Activated CD4-positive, alpha-beta T cell treated with anti-CD3 and anti-CD28 coated beads, Interleukin-2, amount 10 ng/mL, durations not matched to agents 24 days and 14 days (primary cell): ENCODE data around the gene OR1L6. TPM values are rescaled to one million over a fixed set of nuclear protein-coding genes. Genes with fewer than 3 reads are reported as not detected.

Source experiments
- DNase-seq: peaks from one replicate; pipeline ENCODE4 v3.0.0; 2022
- H3K27ac Mint-ChIP-seq: one replicate; pipeline ENCODE4 v1.8.0; 2022; ENCODE audit warnings: mild to moderate bottlenecking, mixed read lengths
- H3K27me3 Mint-ChIP-seq: one replicate; pipeline ENCODE4 v1.8.0; 2022; ENCODE audit warnings: mixed read lengths
- H3K36me3 Mint-ChIP-seq: one replicate; pipeline ENCODE4 v1.8.0; 2022; ENCODE audit warnings: low read depth, mild to moderate bottlenecking, mixed read lengths
- H3K4me1 Mint-ChIP-seq: one replicate; pipeline ENCODE4 v1.8.0; 2021; ENCODE audit warnings: mixed read lengths
- H3K4me3 Mint-ChIP-seq: one replicate; pipeline ENCODE4 v1.8.0; 2022; ENCODE audit warnings: mild to moderate bottlenecking, moderate library complexity, mixed read lengths
- H3K9me3 Mint-ChIP-seq: one replicate; pipeline ENCODE4 v1.8.0; 2021; ENCODE audit warnings: mixed read lengths
- intact Hi-C: fragments of 100-400 bp; cut with micrococcal nuclease; formaldehyde crosslinking; loops from one replicate; pipeline ENCODE4 v1.15.1; 2023
- total RNA-seq: library from RNA; stranded (reverse); gene quantifications from 2 replicates; pipeline ENCODE4 v1.2.3, GENCODE V29; 2022

Gene OR1L6, protein sequence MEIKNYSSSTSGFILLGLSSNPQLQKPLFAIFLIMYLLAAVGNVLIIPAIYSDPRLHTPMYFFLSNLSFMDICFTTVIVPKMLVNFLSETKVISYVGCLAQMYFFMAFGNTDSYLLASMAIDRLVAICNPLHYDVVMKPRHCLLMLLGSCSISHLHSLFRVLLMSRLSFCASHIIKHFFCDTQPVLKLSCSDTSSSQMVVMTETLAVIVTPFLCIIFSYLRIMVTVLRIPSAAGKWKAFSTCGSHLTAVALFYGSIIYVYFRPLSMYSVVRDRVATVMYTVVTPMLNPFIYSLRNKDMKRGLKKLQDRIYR
- total RNA-seq = not detected in 2 replicates

DNA sequence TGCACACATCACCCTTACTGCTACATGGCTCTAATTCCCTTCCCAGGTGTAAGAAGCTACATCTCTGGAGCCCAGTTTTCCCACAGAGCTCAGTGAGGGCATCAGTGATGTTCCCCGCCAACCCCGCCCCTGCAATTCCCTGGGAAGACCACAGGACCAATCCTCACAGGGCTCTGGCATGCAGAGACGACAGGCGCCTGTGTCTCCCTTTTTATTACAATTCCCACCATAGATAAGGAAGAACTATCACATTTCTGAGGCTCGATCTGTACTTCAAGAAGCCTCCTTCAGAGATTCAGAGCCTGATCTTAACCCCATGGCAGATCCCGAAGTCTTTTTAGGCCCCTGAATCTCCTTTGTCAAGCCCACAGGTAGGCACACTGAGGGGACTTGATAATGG lies at the start of gene OR1L6:
TSS of gene OR1L6 (plus strand) at position 301 of the 400 bp plus-strand sequence. CDS start 7,545 bp downstream, outside the sequence.
- H3K27ac Mint-ChIP-seq = no peak within 1 kb of the TSS
- no peaks in the 10 kb centered on the region for H3K4me1 Mint-ChIP-seq
- no peak within 1 kb of the TSS for H3K4me3 Mint-ChIP-seq
- intact Hi-C loops = no loop called here
- H3K27me3 Mint-ChIP-seq = no peaks in the 10 kb centered on the region
- peaks cover 9% of the 10 kb centered on the region for H3K9me3 Mint-ChIP-seq
- no peak for DNase-seq
- no peaks in the 10 kb centered on the region for H3K36me3 Mint-ChIP-seq

DNA sequence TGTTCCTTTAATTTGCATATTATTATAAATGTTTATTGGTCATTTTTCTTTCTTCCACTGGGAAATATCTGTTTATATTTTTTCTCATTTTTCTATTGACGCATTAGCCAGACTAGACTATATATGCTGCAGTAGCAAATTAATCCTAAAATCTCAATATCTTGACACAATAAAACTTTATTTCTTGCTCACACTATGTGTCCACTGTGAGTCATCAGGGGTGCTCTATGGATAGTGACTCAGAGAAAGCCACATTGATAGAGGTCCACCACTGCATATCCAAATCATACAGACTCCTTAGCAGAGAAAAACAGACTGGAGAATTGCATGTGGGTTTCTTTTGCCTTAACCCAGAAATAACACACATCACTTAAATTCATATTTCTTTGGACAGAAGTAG lies 46.4 kb upstream of the OR1L6 start:
- no peak overlapping the region for H3K27ac Mint-ChIP-seq
- H3K4me1 Mint-ChIP-seq = no peaks in the 10 kb centered on the region
- no peak overlapping the region for H3K4me3 Mint-ChIP-seq
- DNase-seq = no peak
- peaks cover 5% of the 10 kb centered on the region for H3K9me3 Mint-ChIP-seq
- H3K36me3 Mint-ChIP-seq = no peaks in the 10 kb centered on the region
- intact Hi-C loops = no loop called here
- no peaks in the 10 kb centered on the region for H3K27me3 Mint-ChIP-seq

DNA sequence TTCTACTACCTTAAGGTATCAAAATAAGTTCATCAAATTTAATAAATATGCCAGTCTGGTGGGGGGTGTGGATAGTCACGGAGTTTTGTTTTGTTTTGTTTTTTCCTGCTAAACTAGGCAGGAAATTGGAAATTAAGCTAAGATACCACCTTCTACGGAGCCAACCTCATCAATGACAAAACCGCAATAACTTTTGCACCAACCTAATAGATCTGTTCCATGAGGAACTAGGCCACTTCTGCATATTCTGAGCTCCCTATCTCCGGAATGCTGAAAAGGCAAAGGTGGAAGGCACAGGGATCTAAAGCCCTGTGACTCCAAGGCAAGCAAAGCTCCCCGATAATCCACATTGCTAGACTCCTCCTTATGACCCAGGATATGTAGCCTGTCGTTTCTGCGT lies 24.1 kb upstream of the OR1L6 start:
- intact Hi-C loops = no loop called here
- Mint-ChIP-seq H3K27ac (no peak overlapping the region), H3K4me3 (no peak overlapping the region), H3K27me3 (no peaks in the 10 kb centered on the region), H3K4me1 (no peaks in the 10 kb centered on the region), H3K9me3 (peaks cover 11% of the 10 kb centered on the region), H3K36me3 (no peaks in the 10 kb centered on the region)
- no peak for DNase-seq

- Mint-ChIP-seq H3K27ac (no peak overlapping the region), H3K4me3 (no peak overlapping the region), H3K9me3 (peaks cover 18% of the 10 kb centered on the region), H3K27me3 (no peaks in the 10 kb centered on the region), H3K36me3 (no peaks in the 10 kb centered on the region), H3K4me1 (no peaks in the 10 kb centered on the region)
- no peak for DNase-seq
- intact Hi-C loops = no loop called here
Measured at GRCh38 chr9:122719218-122719617, 22.9 kb upstream of the OR1L6 start.

DNA sequence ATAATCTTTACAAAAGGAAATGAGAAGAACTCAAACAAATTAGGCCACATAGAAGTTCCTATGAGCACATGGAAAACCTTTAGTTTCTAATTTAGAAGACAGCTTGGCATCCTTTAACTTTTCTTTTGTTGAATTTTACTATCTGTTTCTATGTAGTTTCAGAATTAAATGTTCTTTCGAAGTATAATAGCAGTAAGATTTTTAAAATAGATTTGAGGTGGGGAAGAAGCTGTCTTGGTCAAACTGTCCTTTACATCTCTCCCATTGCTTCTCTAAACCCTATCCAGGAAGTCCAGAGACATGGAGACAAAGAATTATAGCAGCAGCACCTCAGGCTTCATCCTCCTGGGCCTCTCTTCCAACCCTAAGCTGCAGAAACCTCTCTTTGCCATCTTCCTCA lies 18.4 kb upstream of the OR1L6 start, which contains the start of gene OR1L4:
TSS of gene OR1L4 (plus strand) at position 301 of the 400 bp plus-strand sequence. CDS start at position 301, 0 bp downstream.
- no peaks in the 10 kb centered on the region for H3K27me3 Mint-ChIP-seq
- H3K36me3 Mint-ChIP-seq = no peaks in the 10 kb centered on the region
- no peak for DNase-seq
- intact Hi-C loops = no loop called here
- no peaks in the 10 kb centered on the region for H3K4me1 Mint-ChIP-seq
- peaks cover 22% of the 10 kb centered on the region for H3K9me3 Mint-ChIP-seq
- no peak within 1 kb of the TSS for H3K4me3 Mint-ChIP-seq
- H3K27ac Mint-ChIP-seq = no peak within 1 kb of the TSS

GRCh38 chr9:122754825-122755224 lies 12.7 kb downstream of the OR1L6 start:
- DNase-seq = no peak
- Mint-ChIP-seq H3K36me3 (no peaks in the 10 kb centered on the region), H3K4me1 (no peaks in the 10 kb centered on the region), H3K27ac (no peak overlapping the region), H3K9me3 (peaks cover 14% of the 10 kb centered on the region), H3K27me3 (no peaks in the 10 kb centered on the region), H3K4me3 (no peak overlapping the region)
- intact Hi-C loops = no loop called here

- intact Hi-C loops = no loop called here
- no peak overlapping the region for H3K4me3 Mint-ChIP-seq
- no peaks in the 10 kb centered on the region for H3K4me1 Mint-ChIP-seq
- H3K27ac Mint-ChIP-seq = no peak overlapping the region
- no peaks in the 10 kb centered on the region for H3K27me3 Mint-ChIP-seq
- peaks cover 12% of the 10 kb centered on the region for H3K9me3 Mint-ChIP-seq
- no peak for DNase-seq
- no peaks in the 10 kb centered on the region for H3K36me3 Mint-ChIP-seq
Measured at GRCh38 chr9:122767817-122768216, 25.7 kb downstream of the OR1L6 start.

- Mint-ChIP-seq H3K36me3 (no peaks in the 10 kb centered on the region), H3K27me3 (no peaks in the 10 kb centered on the region), H3K9me3 (peaks cover 12% of the 10 kb centered on the region), H3K27ac (no peak overlapping the region), H3K4me3 (no peak overlapping the region), H3K4me1 (no peaks in the 10 kb centered on the region)
- no peak for DNase-seq
- intact Hi-C loops = no loop called here
Measured at GRCh38 chr9:122777052-122777451, 34.9 kb downstream of the OR1L6 start.

DNA sequence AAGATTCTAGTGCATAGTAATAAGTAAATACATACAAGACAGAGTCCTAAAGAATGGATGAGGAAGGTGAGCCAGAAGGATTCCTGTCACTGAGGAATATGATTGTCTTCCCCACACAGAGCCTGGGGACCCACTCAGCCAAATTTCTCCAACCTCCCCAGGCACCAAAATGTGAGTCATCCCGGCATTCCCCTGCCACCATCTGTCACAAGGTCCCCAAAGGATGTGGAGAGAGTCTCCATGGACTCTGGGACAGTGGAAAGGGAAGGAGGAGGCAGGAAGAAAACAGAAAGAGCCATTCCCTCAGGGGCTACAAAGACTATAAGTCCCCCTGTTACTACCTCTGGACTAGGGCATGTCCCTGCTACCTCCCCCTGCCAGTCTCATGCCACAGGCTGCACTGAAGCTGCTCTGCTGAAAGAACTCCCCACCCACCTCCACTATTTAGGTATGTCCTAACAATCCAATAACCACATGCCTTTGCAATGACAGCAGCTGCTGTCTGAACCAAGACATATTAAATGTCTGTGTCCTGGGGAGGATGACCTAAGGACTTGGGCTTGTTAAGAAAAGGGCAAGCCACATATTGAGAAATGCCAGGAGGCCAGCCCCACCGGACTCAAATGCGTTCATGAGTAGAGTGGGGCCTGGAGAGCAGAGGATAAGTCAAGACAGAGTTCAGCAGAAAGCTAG lies 36.0 kb downstream of the OR1L6 start:
- H3K4me1 Mint-ChIP-seq = no peaks in the 10 kb centered on the region
- H3K4me3 Mint-ChIP-seq = no peak overlapping the region
- H3K27me3 Mint-ChIP-seq = no peaks in the 10 kb centered on the region
- peaks cover 5% of the 10 kb centered on the region for H3K9me3 Mint-ChIP-seq
- no peaks in the 10 kb centered on the region for H3K36me3 Mint-ChIP-seq
- intact Hi-C loops = no loop called here
- no peak overlapping the region for H3K27ac Mint-ChIP-seq
- DNase-seq = no peak

DNA sequence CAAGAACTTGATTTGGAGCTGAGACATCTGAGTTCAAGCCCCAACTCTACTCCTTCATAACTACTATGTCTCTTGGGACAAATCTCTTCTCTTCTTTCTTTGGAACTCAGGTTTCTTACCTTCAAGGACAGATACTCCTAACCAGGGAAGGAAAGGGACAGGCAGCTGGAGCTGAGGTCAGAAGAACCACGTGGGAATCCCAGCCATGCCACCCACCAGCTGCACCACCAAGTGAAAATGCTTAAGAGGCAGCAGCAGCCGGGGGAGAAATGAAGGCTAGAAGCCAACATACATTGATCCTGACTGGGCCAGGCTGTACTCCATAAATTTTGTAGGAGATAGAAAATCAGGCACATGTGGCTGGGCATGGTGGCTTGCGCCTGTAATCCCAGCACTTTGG lies 37.1 kb downstream of the OR1L6 start:
- Mint-ChIP-seq H3K36me3 (no peaks in the 10 kb centered on the region), H3K4me1 (no peaks in the 10 kb centered on the region), H3K9me3 (no peaks in the 10 kb centered on the region), H3K27ac (no peak overlapping the region), H3K4me3 (no peak overlapping the region), H3K27me3 (no peaks in the 10 kb centered on the region)
- peak; percentile 30 for DNase-seq
- intact Hi-C loops = no loop called here

DNA sequence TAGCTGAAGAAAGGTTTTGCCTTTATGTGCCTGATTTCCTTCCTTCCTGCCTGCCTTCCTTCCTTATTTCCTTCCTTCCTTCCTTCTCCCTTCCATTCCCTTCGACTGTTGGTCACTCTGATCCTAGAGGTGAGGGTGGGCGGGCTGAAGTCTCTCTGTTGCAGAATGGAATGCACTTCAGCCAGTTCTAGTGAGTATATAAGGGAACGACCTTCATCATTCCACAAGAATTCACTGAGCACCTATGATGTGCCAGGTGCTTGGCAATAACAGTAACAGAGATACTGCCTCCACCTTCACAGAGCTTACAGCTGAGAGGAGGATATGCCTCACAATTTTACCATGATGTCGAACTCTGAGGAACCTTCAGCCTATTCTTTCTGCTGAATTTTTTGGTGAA lies 37.9 kb downstream of the OR1L6 start:
- no peak for DNase-seq
- intact Hi-C loops = no loop called here
- Mint-ChIP-seq H3K36me3 (no peaks in the 10 kb centered on the region), H3K4me3 (no peak overlapping the region), H3K9me3 (no peaks in the 10 kb centered on the region), H3K27ac (no peak overlapping the region), H3K4me1 (no peaks in the 10 kb centered on the region), H3K27me3 (peaks cover 3% of the 10 kb centered on the region)

GRCh38 chr9:122781671-122782070 lies 39.6 kb downstream of the OR1L6 start:
- no peak overlapping the region for H3K27ac Mint-ChIP-seq
- H3K4me1 Mint-ChIP-seq = no peaks in the 10 kb centered on the region
- H3K9me3 Mint-ChIP-seq = no peaks in the 10 kb centered on the region
- H3K36me3 Mint-ChIP-seq = no peaks in the 10 kb centered on the region
- peak; percentile 31 for DNase-seq
- intact Hi-C loops = no loop called here
- peaks cover 3% of the 10 kb centered on the region for H3K27me3 Mint-ChIP-seq
- H3K4me3 Mint-ChIP-seq = no peak overlapping the region

DNA sequence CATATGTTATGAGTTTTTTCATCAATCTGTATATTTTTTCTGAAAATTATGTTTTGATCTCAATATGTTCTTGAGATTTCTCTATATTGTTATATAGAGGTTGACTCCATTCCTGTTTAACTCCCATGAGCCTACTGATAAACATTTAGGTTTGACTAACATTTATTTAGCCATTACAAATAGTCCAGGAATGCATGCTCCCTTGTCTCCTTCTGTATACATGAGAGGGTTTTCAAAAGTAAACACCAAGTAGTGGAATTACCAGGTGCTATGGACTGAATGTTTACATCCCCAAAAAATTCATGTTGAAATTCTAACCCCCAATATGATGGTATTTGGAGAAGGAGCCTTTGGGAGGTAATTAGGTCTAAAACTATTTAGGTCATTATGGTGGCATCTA lies 43.2 kb downstream of the OR1L6 start:
- no peaks in the 10 kb centered on the region for H3K9me3 Mint-ChIP-seq
- no peak overlapping the region for H3K27ac Mint-ChIP-seq
- DNase-seq = no peak
- no peak overlapping the region for H3K4me3 Mint-ChIP-seq
- H3K4me1 Mint-ChIP-seq = no peaks in the 10 kb centered on the region
- peaks cover 3% of the 10 kb centered on the region for H3K27me3 Mint-ChIP-seq
- H3K36me3 Mint-ChIP-seq = no peaks in the 10 kb centered on the region
- intact Hi-C loops = no loop called here

DNA sequence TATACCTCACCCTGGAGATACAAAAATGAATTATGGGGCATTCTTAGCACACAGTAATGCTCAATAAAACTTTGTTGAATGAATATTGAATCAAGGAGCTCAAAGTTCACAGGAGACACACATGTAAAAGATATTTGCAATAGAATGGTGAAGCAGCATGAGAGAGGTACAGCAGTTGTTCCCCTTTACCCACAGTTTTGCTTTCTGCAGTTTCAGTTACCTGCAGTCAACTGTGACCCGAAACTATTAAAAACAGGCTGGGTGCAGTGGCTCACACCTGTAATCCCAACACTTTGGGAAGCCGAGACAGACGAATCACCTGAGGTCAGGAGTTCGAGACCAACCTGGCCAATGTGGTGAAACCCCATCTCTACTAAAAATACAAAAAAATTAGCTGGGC lies 44.2 kb downstream of the OR1L6 start:
- Mint-ChIP-seq H3K4me3 (no peak overlapping the region), H3K4me1 (no peaks in the 10 kb centered on the region), H3K27ac (no peak overlapping the region), H3K36me3 (no peaks in the 10 kb centered on the region), H3K27me3 (peaks cover 3% of the 10 kb centered on the region), H3K9me3 (no peaks in the 10 kb centered on the region)
- intact Hi-C loops = no loop called here
- DNase-seq = peak; percentile 26
